Stomach (tissue), 4 donors: ENCODE measurements around the gene NHLH1.

Source experiments
- POLR2A ChIP-seq, 4 donors: fragments of 450-650 bp; IDR thresholded peaks; one replicate each; pipeline ENCODE4 v1.6.1; 2016; ENCODE audit warnings: antibody characterized with exemption in 4 of 4, control low read depth in 2 of 4, mild to moderate bottlenecking in 1 of 4, moderate library complexity in 1 of 4
- POLR2AphosphoS5 ChIP-seq, 3 donors: sonication (generic); formaldehyde crosslinking; IDR thresholded peaks; one replicate each; pipeline ENCODE4 v1.6.1; 2016; ENCODE audit warnings: antibody characterized with exemption in 3 of 3
- TF ChIP-seq, protein P1 (sequence below), 7 experiments: fragments of 450-650 bp in 4 of 7; fragments of 200-600 bp in 3 of 7; sonication (generic) in 3 of 7; IDR thresholded peaks; one replicate each; pipeline ENCODE4 v1.5.1; 2016 to 2019; ENCODE audit warnings: antibody characterized with exemption in 7 of 7, control low read depth in 2 of 7, mild to moderate bottlenecking in 1 of 7

DNA sequence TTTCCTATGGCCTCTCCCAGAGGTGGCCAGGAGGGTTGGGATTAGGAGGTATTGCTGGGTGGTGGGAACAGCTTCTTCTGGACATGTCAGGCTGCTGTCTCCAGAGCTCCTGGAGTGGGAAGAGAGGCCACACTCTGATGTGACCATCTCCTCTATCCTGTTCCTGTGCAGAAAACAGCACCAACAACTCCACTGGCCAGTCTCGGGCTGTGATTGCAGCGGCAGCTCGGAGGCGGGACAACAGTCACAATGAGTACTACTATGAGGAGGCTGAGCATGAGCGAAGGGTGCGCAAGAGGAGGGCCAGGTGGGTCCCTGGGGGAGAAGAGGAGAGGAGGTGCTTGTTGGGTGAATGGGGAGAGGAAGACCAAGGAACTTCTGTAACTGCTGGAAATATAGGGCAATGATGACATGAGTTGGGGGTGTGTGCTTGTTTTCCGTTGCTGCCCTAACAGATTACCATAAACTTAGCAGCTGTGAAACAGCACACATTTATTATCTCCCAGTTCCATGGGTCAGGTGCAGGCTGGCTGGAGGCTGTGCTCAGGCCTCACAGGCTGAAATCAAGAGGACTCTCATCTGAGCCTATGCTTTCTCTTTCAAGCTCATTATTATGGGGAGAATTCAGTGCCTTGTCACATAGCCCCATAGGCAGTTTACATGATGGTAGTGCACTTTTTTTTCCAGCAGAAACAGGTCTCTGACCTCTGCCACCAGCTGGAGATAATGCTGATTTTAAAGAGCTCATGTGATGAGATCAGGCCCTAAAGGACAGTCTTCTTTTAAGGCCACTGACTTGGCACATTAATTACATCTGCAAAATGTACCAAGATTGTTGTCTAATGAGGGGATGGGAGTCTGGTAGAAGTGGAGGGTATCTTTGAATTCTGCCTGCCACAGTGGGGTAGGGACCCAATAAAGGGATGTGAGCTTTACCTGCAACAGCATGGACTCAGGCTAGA, 54.3 kb downstream of the NHLH1 start:
- TF ChIP-seq, protein P1, sequence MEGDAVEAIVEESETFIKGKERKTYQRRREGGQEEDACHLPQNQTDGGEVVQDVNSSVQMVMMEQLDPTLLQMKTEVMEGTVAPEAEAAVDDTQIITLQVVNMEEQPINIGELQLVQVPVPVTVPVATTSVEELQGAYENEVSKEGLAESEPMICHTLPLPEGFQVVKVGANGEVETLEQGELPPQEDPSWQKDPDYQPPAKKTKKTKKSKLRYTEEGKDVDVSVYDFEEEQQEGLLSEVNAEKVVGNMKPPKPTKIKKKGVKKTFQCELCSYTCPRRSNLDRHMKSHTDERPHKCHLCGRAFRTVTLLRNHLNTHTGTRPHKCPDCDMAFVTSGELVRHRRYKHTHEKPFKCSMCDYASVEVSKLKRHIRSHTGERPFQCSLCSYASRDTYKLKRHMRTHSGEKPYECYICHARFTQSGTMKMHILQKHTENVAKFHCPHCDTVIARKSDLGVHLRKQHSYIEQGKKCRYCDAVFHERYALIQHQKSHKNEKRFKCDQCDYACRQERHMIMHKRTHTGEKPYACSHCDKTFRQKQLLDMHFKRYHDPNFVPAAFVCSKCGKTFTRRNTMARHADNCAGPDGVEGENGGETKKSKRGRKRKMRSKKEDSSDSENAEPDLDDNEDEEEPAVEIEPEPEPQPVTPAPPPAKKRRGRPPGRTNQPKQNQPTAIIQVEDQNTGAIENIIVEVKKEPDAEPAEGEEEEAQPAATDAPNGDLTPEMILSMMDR (IDR thresholded peaks at IDR 0.05) = no peak
- TF ChIP-seq POLR2A (IDR thresholded peaks at IDR 0.05) (no peak), POLR2AphosphoS5 (IDR thresholded peaks at IDR 0.05) (no peak)
